Activated naive CD8-positive, alpha-beta T cell treated with anti-CD3 and anti-CD28 coated beads, Interleukin-2, amount 50 U/mL, for 16 hours (primary cell): ENCODE data around the gene NUDT12.

Experiments
- DNase-seq: peaks from one replicate; pipeline ENCODE4 v3.0.0-alpha.2; 2020; ENCODE audit warnings: low read depth, low spot score

NUDT12 gene

DNA sequence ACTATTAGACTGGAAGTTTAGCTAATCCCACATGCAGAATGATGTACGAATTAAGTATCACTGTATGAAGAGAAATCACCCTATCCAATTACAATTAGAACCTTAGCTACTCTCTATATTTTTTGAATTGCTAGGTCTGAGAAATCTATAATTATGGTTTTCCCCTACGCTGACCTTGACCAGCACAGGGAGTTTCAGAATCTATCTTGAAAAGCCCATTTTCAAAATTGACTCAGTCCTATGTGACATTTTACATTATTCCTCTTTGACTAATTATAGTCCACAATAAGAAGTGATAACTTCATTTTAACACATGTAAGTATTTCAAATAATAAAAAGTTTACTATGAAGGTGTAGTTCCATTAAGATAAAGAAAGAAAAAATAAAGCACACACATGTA is 21.5 kb downstream of the NUDT12 start:
- DNase-seq = no peak

DNA sequence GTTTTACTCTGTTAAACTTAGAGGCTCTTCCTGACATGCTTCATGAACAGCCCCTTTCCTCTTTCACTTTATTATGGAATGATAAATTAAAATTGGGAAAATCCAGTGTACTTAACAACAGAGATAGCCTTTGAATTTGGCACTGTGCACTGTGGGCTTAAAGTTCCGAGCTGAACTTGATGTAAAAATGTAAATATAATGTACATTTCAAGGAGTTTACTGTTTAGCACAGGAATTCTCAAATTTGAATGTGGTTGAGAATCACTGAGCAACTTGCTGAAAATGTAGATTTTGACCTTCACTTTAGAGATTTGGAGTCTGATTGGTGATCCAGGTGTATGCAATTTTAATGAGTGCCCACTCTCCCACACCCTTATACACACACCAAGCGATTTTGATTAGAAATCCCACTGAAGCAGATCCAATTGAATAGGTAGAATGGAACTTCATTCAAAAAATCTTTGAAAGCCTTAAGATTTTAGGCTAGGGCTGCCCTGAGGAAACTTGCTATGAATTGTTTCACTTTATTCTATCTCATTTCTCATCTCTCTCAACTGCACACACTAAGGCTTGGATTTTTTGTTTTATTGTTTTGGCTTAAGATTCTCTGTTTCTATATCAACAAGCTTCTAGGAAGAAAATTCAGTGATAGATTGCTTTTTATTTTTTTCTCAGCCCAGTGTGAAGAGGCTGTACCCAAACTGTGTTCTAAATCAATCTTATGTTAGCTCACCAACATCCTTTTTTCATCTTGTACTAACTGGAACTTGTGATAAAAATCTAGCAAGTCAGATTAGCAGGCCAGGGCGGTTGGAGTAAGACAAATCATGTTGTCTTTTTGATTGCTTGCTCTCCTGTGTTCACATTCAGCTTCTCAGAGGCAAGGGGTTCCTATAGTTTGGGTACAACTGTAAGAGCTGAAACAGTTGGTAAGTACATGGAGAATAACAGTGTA is 22.9 kb downstream of the NUDT12 start:
- DNase-seq = no peak

DNA sequence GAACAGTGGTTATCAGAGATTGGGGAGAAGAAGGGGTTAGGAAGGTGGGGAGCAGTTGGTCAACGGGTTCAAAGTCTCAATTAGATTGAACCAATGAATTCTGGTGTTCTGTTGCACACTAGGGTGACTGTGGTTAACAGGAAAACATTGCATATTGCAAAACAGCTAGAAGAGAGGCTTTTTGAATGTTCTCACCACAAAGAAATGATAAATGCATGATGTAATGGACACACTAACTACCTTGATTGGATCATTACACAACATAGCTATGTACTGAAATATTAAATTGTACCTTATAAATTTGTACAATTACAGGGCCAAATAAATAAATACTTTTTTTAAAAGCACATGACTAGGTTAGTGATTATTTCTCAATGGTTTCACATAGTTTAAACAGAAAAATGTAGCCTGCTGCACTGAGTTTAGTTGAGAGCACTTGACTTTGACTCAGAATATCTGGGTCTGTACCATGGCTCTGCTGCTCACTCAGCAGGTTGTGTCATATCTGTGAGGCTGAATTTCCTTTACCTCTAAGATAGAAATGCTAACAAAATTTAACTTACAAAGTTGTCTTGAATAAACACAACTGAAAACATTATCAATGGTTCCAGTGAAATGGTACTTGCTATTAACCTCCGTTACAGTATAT is 30.4 kb downstream of the NUDT12 start:
- no peak for DNase-seq

DNA sequence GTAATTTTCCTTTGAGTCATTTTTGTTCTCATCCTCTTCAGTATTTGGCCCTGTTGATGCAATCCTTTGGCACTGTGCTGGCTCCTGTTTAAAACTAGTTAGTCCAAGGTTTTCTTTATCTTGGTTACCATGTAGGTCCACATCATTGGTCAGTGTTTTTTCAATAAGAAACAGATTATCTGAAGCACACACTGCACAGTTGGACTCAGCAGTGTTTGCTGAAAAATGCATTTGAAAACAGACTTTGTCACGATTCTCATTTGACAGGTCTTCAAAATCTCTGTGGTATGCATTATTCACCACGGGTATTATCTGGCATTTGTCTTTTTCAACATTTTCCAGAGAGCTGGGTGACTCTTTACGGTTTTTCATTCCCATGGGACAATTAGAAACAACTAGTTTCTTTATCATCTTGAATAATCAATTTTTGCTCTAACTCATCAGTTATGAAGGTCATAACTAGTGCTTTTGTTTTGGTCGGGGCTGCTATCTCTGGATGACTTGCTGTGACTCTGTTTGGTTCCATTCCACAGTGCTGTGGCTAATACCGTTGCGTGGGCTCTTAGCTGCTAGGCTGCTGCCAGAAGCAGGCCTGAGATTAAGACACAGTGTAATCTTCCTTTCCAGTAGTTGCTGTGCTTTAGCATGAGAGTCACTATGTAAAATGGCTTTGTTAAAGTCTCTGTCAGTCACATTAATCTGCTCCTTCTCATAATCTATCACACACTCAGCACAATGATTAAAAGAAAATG is 36.2 kb downstream of the NUDT12 start:
- DNase-seq = no peak

DNA sequence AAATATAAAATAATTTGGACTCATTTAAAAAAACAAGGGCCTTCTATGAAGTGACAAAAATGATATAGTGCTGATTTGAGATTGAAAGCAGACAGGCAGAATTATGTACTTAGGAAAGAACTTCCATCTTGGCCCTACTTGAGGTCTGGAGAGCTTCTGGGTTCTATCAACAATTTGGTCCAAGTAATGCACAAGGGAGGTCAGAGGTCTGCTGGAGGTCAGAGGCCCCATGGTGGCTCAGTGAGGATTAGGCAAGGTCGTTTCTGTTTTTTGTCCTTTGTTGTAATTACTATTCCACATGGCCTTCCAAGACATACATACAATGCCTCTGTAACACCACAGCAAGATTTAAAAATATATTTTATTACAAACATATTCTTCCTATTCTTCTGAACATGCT is 37.2 kb downstream of the NUDT12 start:
- DNase-seq = no peak

DNA sequence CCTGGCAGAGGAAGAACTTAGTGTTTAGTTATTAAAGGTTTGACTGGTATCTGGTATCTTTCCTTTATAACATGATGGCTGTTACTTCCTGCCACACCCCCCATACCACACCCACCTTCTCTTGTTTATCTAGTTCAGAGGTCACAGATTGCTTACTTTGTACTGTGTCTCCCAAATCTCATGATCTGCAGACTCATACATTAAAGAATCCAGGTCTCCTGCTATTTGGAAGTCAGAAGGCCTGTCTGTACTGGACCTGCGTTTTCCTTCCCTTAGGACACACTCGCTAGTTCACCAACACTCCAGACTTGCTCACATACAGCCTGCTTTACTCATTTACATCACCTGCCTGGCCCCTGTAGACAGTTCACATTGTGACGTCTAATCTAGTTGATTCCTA is 39.3 kb downstream of the NUDT12 start:
- no peak for DNase-seq

DNA sequence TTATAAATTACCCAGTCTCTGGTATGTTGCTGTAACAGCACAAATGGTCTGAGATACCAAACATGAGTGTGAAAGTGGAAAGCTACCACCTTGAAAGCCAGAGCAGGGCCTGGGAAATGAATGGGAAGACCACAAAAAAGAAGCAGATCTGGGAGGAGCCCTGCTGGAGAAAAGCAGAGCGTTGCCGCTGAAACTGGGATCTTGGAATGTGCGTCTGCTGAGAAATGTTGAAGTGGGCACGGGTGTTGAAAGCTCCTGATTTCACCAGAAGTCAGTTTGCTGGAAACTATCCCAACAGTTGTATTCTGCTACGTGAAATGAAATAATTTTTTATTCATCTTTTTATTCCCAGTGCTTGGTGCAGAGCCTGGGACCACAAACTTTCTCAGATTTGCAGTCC is 40.0 kb downstream of the NUDT12 start:
- DNase-seq = no peak

DNA sequence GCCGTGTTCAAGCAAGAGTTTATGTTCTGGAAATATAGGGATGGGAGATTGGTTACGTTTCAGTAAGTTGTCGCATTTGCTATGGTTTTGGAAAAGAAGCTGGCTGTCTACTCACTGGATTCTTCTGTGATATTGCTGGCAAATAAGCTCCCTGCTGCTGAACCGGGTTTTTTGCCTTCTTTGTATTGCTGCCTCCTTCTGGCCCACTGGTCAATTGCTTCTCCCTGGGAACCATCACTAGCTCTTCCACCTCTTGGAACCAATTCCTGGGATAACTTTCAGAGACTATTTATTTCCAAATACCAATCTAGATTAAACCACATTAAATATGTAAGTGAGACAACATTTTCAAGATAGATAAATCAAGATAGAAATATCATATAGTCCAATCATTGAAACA is 43.0 kb downstream of the NUDT12 start:
- no peak for DNase-seq

DNA sequence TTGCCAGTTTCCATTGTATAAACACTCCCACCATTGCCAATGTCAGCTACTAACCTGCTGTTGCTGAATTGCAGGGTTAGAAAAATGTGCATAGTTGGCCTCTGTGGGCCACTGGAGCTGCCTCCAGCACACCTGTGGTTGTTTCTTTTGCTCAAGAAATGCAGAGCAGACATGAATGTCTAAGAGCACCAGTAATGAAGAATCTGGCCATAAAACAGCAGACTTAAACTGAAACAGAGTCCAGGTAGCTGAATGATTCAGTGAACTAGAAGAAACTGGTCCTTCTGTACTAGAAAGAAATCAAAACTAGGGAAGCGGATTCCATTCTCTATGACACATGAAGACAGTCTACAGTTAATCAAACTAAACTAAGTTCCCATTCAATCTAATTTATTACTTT is 48.2 kb downstream of the NUDT12 start:
- DNase-seq = no peak

DNA sequence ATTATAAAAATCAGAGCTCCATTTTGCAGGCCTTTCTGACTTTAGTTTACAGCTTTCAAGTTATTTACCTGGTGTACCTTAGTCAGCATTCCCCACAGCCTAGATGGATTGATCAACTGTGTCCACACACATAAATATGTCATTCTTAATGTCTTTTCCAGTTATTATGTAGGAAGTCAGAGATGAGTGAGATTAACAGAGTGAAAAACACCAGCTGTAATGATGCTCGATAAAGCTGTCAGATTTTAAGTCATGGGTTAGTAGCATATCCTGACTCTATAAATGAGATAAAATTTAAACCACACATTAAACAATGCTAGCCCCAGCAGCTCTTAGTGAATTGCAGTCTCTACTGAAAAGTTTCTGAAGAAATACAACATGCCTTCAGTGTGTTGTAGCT is 48.9 kb downstream of the NUDT12 start:
- DNase-seq = no peak

DNA sequence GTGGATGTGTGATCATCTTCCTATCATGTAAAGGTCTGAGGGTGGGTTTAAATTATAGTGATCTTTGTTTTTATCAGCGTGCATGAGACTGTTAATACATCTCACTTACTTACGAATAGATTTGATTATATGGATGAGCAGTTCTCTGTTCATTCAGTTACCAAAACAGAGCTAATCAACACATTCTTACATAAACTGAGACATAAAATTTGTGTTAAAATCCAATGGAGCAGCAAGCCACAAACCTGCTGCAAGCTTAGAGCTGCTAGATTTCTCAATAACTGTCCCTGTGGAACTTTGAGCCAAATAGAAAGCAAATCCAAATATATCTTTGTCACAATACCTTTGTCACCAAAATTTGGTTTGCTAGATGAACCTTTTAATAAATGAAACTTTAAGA is 50.1 kb downstream of the NUDT12 start:
- no peak for DNase-seq

DNA sequence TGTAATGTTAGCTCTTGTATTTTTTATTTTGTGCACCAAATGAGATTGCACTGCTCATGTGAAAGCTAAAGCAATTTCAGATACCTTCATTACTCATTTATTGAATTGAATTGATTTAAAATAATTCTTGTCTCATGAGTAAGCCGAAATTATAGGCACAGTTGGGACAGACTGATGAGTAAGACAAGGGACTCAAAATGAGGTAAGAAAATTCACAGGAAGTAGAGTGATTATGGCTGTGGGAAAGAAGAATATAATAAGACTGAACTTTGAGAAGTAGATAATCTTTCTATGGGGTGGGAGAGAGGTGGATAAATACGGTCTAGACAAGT is 51.1 kb downstream of the NUDT12 start:
- DNase-seq = no peak

DNA sequence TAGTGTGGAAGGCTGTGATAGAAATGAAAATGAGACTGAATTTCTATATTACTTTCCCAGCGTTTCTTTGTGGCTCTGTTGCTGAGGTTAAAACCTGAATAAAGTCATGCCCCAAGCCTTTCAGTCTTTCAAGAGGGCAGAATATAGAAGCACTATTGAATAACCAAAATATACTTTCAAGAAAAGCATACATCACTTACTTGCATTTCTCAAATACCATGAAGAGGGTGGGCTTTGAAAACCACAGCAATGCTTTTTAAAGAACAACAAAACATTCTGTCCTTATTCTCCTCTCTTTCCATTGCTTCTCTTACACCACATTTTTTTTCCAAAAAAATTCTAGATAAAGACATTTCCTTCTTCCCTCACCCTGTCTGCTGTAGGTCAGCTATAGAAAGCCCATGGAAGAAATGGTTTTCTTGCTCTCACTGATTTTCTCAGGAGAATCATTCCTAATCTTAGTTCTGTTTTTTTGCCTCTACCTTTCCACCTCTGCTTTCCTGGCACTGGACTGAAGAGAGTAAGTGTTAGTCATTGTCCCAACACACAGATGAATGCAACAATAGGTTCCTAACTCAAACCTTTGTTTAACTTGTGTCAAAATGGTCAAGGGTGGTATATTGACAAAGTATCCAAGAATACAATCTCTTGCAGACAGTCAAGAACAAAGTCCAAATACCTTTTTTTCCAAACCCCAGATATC is 51.6 kb downstream of the NUDT12 start:
- no peak for DNase-seq

DNA sequence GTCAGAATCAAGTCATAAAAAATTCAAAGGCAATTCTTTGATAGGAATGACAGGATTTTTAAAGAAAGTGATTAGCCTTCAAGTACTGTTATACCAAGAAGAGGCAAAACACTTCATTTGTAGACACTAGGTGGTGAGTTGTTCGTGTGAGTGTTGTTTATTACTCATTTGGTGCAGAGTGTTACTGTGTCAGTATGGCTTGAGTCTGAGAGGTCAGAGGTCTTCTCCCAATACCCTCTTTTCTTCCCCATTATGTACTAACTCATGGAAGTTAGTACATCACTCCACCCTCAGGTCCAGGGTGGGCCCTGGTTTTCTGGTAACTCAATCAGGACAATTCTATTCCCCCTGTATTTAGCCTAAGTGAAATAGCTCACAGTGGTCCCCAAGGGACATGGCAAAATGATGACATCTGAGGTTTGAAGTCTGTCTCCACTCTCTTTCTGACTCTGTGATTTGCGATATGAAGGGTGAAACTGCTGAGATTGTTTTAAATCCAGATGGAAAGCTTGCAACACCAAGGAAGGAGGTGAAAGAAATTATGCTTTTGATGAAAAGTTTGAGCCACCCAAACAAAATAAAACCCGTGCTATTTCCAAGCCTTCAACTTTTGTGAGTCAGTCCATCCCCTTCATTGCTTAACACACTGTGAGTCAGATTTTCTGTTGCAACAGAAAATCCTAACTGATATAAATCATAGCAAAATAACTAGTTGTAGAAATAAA is 56.8 kb downstream of the NUDT12 start:
- no peak for DNase-seq

DNA sequence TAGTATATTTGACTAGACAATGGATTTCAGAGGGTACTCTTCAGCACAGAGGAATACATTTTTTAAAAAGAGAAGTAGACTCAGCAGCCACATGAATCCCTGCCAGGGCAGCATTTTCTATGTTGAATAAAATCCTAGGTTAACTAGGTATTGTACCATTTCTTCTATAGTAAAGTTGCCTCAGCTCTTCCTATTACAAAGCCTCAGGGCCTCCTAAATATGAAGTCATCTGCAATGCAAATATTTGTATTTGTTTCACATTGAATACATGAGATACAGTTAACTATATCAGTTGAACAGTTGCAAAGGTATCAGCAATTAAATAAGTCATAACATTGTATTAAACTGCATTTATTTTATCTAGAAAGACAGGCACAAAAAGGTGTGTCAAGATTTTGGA is 59.5 kb downstream of the NUDT12 start:
- DNase-seq = no peak

DNA sequence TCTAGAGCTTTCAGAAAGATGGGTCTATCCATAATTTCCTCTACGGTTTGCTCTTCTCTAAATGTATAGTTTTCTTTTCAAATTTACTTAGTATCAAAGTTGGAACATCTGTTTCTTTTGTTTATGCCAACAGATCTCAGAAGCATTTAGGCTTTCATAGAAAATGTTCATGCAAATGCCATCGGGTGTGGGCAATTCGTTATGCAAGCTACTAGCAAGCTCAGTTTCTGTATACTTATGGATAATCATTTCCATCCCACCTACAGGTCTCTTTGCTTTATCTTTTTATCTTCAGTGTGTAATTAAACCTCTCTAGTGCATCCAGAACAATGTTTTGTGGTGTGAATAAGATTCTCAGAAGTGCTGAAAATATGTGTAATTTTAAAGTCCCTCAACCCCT is 59.9 kb downstream of the NUDT12 start:
- DNase-seq = no peak
